Thoracic aorta (tissue), 2 donors: ENCODE measurements around the gene SLC8A2. TPM values are rescaled to one million over a fixed set of nuclear protein-coding genes. Genes with fewer than 3 reads are reported as not detected.
A peak's percentile ranks its signal among the peaks of the same experiment; 100 is the strongest.

Experiments
- ATAC-seq: fragments of 150-250 bp; one replicate; pipeline ENCODE4 v1.8.0; 2017; ENCODE audit warnings: low read depth; ENCODE audit not compliant: insufficient number of reproducible peaks, low FRiP score
- DNase-seq: peaks from one replicate; pipeline ENCODE4 v3.0.0-alpha.2; 2020; ENCODE audit warnings: low spot score
- H3K27ac ChIP-seq, 2 donors: fragments of 200-600 bp; sonication (generic); 1 replicate in 1 of 2; 2 replicates in 1 of 2; pipeline ENCODE4 v1.5.1; 2016; ENCODE audit warnings: mild to moderate bottlenecking in 2 of 2, moderate library complexity in 2 of 2
- H3K27me3 ChIP-seq: fragments of 200-600 bp; sonication (generic); replicated peaks from 2 replicates; pipeline ENCODE4 v1.6.0; 2016; ENCODE audit warnings: mild to moderate bottlenecking; ENCODE audit not compliant: insufficient read depth
- H3K36me3 ChIP-seq: fragments of 200-600 bp; sonication (generic); one replicate; pipeline ENCODE4 v1.5.1; 2016
- H3K4me1 ChIP-seq, 2 donors: fragments of 200-600 bp; sonication (generic); 1 replicate in 1 of 2; 2 replicates in 1 of 2; pipeline versions ENCODE4 v1.5.1 to v1.6.0; 2016; ENCODE audit warnings: low read depth in 2 of 2, mild to moderate bottlenecking in 1 of 2; ENCODE audit not compliant: control insufficient read depth in 1 of 2
- H3K4me3 ChIP-seq: fragments of 200-600 bp; sonication (generic); 2 replicates; pipeline ENCODE4 v1.5.1; 2016; ENCODE audit warnings: mild to moderate bottlenecking
- H3K9me3 ChIP-seq: fragments of 200-600 bp; sonication (generic); 2 replicates; pipeline ENCODE4 v1.5.1; 2016
- CTCF ChIP-seq: fragments of 200-600 bp; sonication (generic); IDR thresholded peaks from one replicate; pipeline ENCODE4 v1.5.1; 2019; ENCODE audit warnings: antibody characterized with exemption
- total RNA-seq, 2 donors: library from RNA; depleted of rRNA; stranded (reverse); fragments of >200 nt; gene quantifications; one replicate each; pipeline versions ENCODE4 v1.1.0 to v1.2.3, GENCODE V29; 2016

Gene SLC8A2
- total RNA-seq, 2 donors from 2014 or later, result 0.28 TPM; not detected in 1

- Histone ChIP-seq H3K27ac (no peak overlapping the region), H3K9me3 (no peaks in the 10 kb centered on the region), H3K27me3 (peaks cover 35% of the 10 kb centered on the region), H3K4me3 (no peak overlapping the region), H3K4me1 (no peaks in the 10 kb centered on the region), H3K36me3 (no peaks in the 10 kb centered on the region)
- no peak for ATAC-seq
- DNase-seq, result no peak
- TF ChIP-seq CTCF, result no peak
Measured at GRCh38 chr19:47422417-47423163, 49.1 kb downstream of the SLC8A2 start.

GRCh38 chr19:47421844-47422395 lies 49.8 kb downstream of the SLC8A2 start:
- no peak for ATAC-seq
- no peak overlapping the region for H3K4me3 ChIP-seq
- no peaks in the 10 kb centered on the region for H3K4me1 ChIP-seq
- no peak for DNase-seq
- no peaks in the 10 kb centered on the region for H3K9me3 ChIP-seq
- no peak overlapping the region for H3K27ac ChIP-seq
- TF ChIP-seq CTCF, result no peak
- H3K36me3 ChIP-seq, result no peaks in the 10 kb centered on the region
- H3K27me3 ChIP-seq, result peaks cover 35% of the 10 kb centered on the region

GRCh38 chr19:47421244-47421786 lies 50.4 kb downstream of the SLC8A2 start:
- no peak overlapping the region for H3K4me3 ChIP-seq
- H3K9me3 ChIP-seq, result no peaks in the 10 kb centered on the region
- ATAC-seq, result no peak
- H3K4me1 ChIP-seq, result no peaks in the 10 kb centered on the region
- no peaks in the 10 kb centered on the region for H3K36me3 ChIP-seq
- no peak for TF ChIP-seq CTCF
- H3K27ac ChIP-seq, result no peak overlapping the region
- H3K27me3 ChIP-seq, result peaks cover 35% of the 10 kb centered on the region
- no peak for DNase-seq

- H3K9me3 ChIP-seq, result no peaks in the 10 kb centered on the region
- peaks cover 35% of the 10 kb centered on the region for H3K27me3 ChIP-seq
- H3K36me3 ChIP-seq, result no peaks in the 10 kb centered on the region
- no peak overlapping the region for H3K4me3 ChIP-seq
- ATAC-seq (no peak), DNase-seq (no peak)
- H3K4me1 ChIP-seq, result no peaks in the 10 kb centered on the region
- TF ChIP-seq CTCF, result no peak
- H3K27ac ChIP-seq, result no peak overlapping the region
Measured at GRCh38 chr19:47419789-47420188, 51.9 kb downstream of the SLC8A2 start.

- no peak for DNase-seq
- Histone ChIP-seq H3K27ac (peak within 1 kb of the TSS in 1 of 2 donors; percentile 38), H3K36me3 (no peaks in the 10 kb centered on the region), H3K9me3 (no peaks in the 10 kb centered on the region), H3K4me1 (no peaks in the 10 kb centered on the region), H3K4me3 (peak within 1 kb of the TSS; percentile 55), H3K27me3 (peaks cover 35% of the 10 kb centered on the region)
- no peak for ATAC-seq
- no peak for TF ChIP-seq CTCF
Measured at GRCh38 chr19:47419030-47419783, 52.5 kb downstream of the SLC8A2 start, which contains the start of gene MEIS3. Gene MEIS3, minus strand, starts transcription at chr19:47419527. Its CDS starts 446 bp downstream, at chr19:47419081.
